Fibroblast of pulmonary artery (primary cell): ENCODE measurements around the gene CEP162.

Experiments used
- DNase-seq: peaks from one replicate; pipeline ENCODE4 v3.0.0-alpha.2; 2010; ENCODE audit warnings: low read depth
- H3K4me3 ChIP-seq: replicated peaks from 2 replicates; pipeline ENCODE4 v1.5.1; 2011; ENCODE audit warnings: low read depth, mild to moderate bottlenecking, control low read depth, low read length, moderate library complexity
- TF ChIP-seq, protein P1 (sequence below): IDR thresholded peaks from 2 replicates; pipeline ENCODE4 v1.5.1; 2011; ENCODE audit warnings: mild to moderate bottlenecking, control low read depth, low read length, inconsistent platforms; ENCODE audit errors: missing control alignments

Gene CEP162

DNA sequence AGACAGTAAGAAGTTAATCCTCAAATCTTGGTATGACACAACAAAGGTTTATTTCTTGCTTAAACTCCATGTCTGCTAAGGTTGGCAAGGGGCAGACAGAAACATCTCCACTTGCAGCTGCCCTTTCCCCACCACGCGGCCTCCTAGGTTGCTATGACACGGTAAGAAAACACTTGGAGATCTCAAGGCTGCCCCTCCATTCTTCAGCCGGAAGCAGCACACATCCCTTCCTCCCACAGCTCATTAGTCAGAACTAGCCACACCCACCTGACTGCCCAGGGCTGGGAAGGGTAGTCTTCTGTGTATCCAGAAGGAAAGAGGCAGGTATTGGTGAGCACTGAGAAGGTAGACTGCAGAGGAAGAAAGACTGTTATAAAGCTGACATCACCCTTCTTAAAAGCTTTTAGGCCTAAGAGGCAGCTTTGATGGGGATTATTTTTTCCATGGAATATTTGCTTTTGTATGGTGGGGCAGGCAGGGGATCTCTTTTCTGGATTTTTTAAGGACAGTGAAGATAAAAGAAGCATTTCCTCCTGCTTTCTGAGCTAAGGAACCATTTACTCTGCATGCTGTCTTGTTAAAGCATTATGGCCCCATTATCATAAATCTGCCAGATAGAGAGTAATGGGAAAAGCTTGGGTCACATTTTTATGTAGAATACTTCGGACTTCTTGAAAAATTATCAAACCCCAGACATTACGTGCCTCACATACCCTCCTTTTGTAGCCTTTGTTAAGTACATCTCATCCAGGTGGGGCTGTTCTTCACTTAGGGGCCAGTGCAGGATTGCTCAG is 152.3 kb downstream of the CEP162 start:
- peak; percentile 56 for DNase-seq
- TF ChIP-seq, protein P1, sequence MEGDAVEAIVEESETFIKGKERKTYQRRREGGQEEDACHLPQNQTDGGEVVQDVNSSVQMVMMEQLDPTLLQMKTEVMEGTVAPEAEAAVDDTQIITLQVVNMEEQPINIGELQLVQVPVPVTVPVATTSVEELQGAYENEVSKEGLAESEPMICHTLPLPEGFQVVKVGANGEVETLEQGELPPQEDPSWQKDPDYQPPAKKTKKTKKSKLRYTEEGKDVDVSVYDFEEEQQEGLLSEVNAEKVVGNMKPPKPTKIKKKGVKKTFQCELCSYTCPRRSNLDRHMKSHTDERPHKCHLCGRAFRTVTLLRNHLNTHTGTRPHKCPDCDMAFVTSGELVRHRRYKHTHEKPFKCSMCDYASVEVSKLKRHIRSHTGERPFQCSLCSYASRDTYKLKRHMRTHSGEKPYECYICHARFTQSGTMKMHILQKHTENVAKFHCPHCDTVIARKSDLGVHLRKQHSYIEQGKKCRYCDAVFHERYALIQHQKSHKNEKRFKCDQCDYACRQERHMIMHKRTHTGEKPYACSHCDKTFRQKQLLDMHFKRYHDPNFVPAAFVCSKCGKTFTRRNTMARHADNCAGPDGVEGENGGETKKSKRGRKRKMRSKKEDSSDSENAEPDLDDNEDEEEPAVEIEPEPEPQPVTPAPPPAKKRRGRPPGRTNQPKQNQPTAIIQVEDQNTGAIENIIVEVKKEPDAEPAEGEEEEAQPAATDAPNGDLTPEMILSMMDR: no peak
- no peak overlapping the region for H3K4me3 ChIP-seq
